DOHH2 (cell line): ENCODE results near the gene CHSY1.

Source experiments
- H3F3A ChIP-seq: fragments of 200-600 bp; sonication (generic), shearing (Covaris generic); 2 replicates; pipeline ENCODE4 v1.6.0; 2016; ENCODE audit warnings: antibody characterized with exemption, mild to moderate bottlenecking; ENCODE audit not compliant: control insufficient read depth, insufficient read depth
- H3K27ac ChIP-seq: fragments of 200-600 bp; sonication (generic); 2 replicates; pipeline ENCODE4 v1.5.1; 2014; ENCODE audit warnings: low read depth, mild to moderate bottlenecking, low read length, moderate library complexity
- H3K27me3 ChIP-seq: fragments of 200-600 bp; sonication (generic); 2 replicates; pipeline ENCODE4 v1.6.1; 2014; ENCODE audit warnings: mild to moderate bottlenecking, low read length, mixed read lengths; ENCODE audit not compliant: control insufficient read depth
- H3K36me3 ChIP-seq: fragments of 200-600 bp; sonication (generic); 2 replicates; pipeline ENCODE4 v1.6.1; 2014; ENCODE audit warnings: mild to moderate bottlenecking, low read length, moderate library complexity, mixed read lengths; ENCODE audit not compliant: control insufficient read depth
- H3K4me1 ChIP-seq: fragments of 200-600 bp; sonication (generic); 2 replicates; pipeline ENCODE4 v1.6.1; 2014; ENCODE audit warnings: mild to moderate bottlenecking, low read length, mixed read lengths; ENCODE audit not compliant: control insufficient read depth
- H3K4me2 ChIP-seq: fragments of 200-600 bp; sonication (generic); 2 replicates; pipeline ENCODE4 v1.6.0; 2014; ENCODE audit warnings: mild to moderate bottlenecking, low read length, moderate library complexity
- H3K4me3 ChIP-seq: fragments of 200-600 bp; sonication (generic); 2 replicates; pipeline ENCODE4 v1.5.1; 2014; ENCODE audit warnings: mild to moderate bottlenecking, low read length, mixed read lengths
- H3K79me2 ChIP-seq: fragments of 200-600 bp; sonication (generic); 2 replicates; pipeline ENCODE4 v1.6.1; 2014; ENCODE audit warnings: mild to moderate bottlenecking, low read length, mixed read lengths; ENCODE audit not compliant: control insufficient read depth
- H3K9me2 ChIP-seq: fragments of 200-600 bp; sonication (generic); replicated peaks from 2 replicates; pipeline ENCODE4 v1.6.1; 2014; ENCODE audit warnings: mild to moderate bottlenecking, low read length, mixed read lengths; ENCODE audit not compliant: control insufficient read depth
- H3K9me3 ChIP-seq: fragments of 200-600 bp; sonication (generic); 2 replicates; pipeline ENCODE4 v1.6.1; 2014; ENCODE audit warnings: antibody characterized with exemption, low read length, mixed read lengths; ENCODE audit not compliant: control insufficient read depth, insufficient read depth
- H4K20me1 ChIP-seq: fragments of 200-600 bp; sonication (generic); 2 replicates; pipeline ENCODE4 v1.6.0; 2014; ENCODE audit warnings: low read depth, mild to moderate bottlenecking, antibody characterized with exemption, low read length, moderate library complexity; ENCODE audit not compliant: control insufficient read depth, insufficient read depth
- EZH2phosphoT487 ChIP-seq: fragments of 200-600 bp; sonication (generic); IDR thresholded peaks from 2 replicates; pipeline ENCODE4 v1.6.1; 2017; ENCODE audit warnings: borderline replicate concordance, mild to moderate bottlenecking, antibody characterized with exemption, low read length, moderate library complexity, mixed read lengths
- TF ChIP-seq, protein P1 (sequence below): fragments of 200-600 bp; sonication (generic); IDR thresholded peaks from one replicate; pipeline ENCODE4 v1.5.1; 2014; ENCODE audit warnings: antibody characterized with exemption, mild to moderate bottlenecking, low read depth, low read length; ENCODE audit not compliant: poor library complexity, severe bottlenecking

Gene CHSY1

GRCh38 chr15:101171954-101172353 is 79.9 kb downstream of the CHSY1 start:
- TF ChIP-seq, protein P1, sequence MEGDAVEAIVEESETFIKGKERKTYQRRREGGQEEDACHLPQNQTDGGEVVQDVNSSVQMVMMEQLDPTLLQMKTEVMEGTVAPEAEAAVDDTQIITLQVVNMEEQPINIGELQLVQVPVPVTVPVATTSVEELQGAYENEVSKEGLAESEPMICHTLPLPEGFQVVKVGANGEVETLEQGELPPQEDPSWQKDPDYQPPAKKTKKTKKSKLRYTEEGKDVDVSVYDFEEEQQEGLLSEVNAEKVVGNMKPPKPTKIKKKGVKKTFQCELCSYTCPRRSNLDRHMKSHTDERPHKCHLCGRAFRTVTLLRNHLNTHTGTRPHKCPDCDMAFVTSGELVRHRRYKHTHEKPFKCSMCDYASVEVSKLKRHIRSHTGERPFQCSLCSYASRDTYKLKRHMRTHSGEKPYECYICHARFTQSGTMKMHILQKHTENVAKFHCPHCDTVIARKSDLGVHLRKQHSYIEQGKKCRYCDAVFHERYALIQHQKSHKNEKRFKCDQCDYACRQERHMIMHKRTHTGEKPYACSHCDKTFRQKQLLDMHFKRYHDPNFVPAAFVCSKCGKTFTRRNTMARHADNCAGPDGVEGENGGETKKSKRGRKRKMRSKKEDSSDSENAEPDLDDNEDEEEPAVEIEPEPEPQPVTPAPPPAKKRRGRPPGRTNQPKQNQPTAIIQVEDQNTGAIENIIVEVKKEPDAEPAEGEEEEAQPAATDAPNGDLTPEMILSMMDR: no peak
- TF ChIP-seq EZH2phosphoT487: no peak
- Histone ChIP-seq H4K20me1 (peaks cover 4% of the 10 kb centered on the region; the same call in 1 of the 2 replicates), H3K27ac (no peak overlapping the region), H3F3A (0 out of 2 replicates have a peak, but pooled peaks cover 2% of the 10 kb centered on the region), H3K4me1 (peaks cover 18% of the 10 kb centered on the region), H3K4me2 (no peak overlapping the region), H3K27me3 (no peaks in the 10 kb centered on the region), H3K36me3 (peaks cover 7% of the 10 kb centered on the region; the same call in 1 of the 2 replicates), H3K9me3 (no peaks in the 10 kb centered on the region), H3K4me3 (no peak overlapping the region), H3K9me2 (no peaks in the 10 kb centered on the region), H3K79me2 (no peaks in the 10 kb centered on the region)

GRCh38 chr15:101170568-101171350 is 81.1 kb downstream of the CHSY1 start:
- H3K9me3 ChIP-seq: peaks cover 11% of the 10 kb centered on the region
- H3K4me2 ChIP-seq: no peak overlapping the region
- peaks cover 7% of the 10 kb centered on the region; the same call in 1 of the 2 replicates for H3K36me3 ChIP-seq
- no peaks in the 10 kb centered on the region for H3K27me3 ChIP-seq
- TF ChIP-seq, protein P1: no peak
- TF ChIP-seq EZH2phosphoT487: no peak
- H3K9me2 ChIP-seq: no peaks in the 10 kb centered on the region
- H4K20me1 ChIP-seq: peaks cover 4% of the 10 kb centered on the region; the same call in 1 of the 2 replicates
- 0 out of 2 replicates have a peak, but pooled peaks cover under 1% of the 10 kb centered on the region for H3F3A ChIP-seq
- H3K27ac ChIP-seq: no peak overlapping the region
- peaks cover 16% of the 10 kb centered on the region for H3K4me1 ChIP-seq
- no peak overlapping the region for H3K4me3 ChIP-seq
- no peaks in the 10 kb centered on the region for H3K79me2 ChIP-seq

DNA sequence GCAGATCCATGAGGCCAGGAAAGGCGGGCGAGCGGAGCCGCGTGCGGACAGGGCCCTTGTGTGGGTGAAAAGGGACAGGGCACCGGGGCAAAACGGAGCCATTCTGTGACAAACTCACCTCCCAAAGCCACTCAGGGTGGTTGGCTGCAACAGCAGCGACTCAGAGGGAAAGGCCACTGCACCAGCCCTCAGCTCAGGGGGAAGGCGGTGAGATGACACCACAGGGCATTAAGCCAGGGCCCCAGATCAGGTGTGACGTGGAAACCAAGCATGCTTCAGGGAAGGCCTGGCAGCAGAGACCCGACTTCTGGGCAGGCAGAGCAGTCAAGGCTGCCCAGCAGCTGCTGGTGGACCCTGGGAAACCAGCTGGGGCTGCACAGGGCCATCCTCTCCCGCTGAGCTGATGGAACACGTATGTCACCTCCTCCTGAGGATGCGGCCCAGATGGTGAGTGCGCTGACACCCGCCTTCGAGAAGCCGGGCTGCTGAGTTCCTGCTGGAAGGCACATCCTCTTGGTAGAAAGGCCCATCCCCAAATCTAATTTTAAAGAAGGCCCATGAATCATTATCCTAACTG is 82.3 kb downstream of the CHSY1 start:
- no peaks in the 10 kb centered on the region for H3K27me3 ChIP-seq
- no peak overlapping the region for H3K4me2 ChIP-seq
- H3K79me2 ChIP-seq: no peaks in the 10 kb centered on the region
- peaks cover 8% of the 10 kb centered on the region for H3K4me1 ChIP-seq
- peaks cover 11% of the 10 kb centered on the region for H3K9me3 ChIP-seq
- no peaks in the 10 kb centered on the region for H3F3A ChIP-seq
- peaks cover under 1% of the 10 kb centered on the region; the same call in 1 of the 2 replicates for H3K36me3 ChIP-seq
- H3K9me2 ChIP-seq: no peaks in the 10 kb centered on the region
- H3K27ac ChIP-seq: no peak overlapping the region
- H3K4me3 ChIP-seq: no peak overlapping the region
- TF ChIP-seq EZH2phosphoT487: no peak
- TF ChIP-seq, protein P1: no peak
- no peaks in the 10 kb centered on the region for H4K20me1 ChIP-seq
